ENCODE data around the gene PHRF1.

Gene PHRF1

DNA sequence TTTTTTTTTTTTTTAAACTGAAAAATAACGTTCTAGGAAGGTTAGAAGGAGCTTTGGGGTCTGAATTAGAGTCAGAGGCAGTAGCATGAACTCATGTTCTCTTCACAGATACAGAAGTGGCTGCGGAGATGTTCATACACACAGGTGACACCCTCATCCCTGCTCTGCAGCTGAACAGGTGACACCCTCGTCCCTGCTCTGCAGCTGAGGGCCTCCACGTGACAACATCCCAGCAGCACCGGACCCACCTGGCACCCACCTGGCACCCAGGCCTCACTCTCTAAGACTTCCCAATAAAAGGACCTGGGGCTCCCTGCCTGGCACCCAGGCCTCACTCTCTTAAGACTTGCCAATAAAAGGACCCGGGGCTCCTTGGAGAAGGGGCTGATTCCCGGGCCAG, 80.6 kb downstream of the PHRF1 start:
- no peak for DNase-seq

DNA sequence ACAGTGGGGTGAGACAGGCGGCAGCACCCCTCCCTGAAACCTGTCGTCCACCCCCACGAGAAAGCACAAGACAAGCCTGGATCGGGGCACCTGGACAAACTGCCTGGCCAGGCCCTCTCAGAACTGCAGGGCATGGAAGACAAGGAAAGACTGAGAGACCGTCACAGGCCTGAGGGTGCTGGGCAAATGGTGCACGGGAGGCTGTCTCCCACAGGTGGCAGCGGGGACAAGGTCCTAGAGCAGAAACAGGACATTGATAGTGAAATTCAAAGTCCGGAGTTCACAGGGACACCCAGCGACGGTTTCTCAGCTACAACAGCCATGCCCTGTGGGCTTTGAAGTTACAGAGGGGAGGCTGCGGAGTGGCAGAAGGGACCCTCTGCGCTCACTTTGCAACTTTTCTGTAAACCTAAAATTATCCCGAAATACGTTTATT, 81.4 kb downstream of the PHRF1 start:
- no peak for DNase-seq

DNA sequence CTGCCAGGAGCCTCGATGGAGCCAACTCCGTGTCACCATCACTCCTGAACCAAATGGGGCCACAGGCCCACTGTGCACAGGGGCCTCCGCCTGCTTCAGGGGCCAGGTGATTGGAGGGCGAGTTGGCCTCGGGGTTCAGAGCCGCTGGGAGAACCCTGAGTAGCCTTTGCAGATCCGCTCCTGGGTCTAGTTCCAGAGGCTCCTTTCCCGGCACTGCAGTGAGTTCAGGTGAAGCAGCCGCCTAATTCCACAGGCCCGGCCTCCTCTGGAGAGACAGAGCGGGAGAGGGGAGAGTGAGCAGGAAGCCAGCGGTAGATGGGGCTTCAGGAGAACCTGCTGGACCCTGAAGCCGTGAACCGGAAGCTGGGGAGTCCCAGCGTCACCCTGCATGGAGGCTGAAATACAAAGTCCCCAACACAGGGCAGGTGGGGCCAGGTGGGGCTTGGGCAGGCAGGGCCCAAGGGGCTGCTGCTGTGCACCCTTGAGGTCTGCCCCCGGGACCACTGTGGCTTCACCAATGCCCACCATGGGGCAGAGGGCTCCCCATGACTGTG, 83.3 kb downstream of the PHRF1 start:
- no peak for DNase-seq

DNA sequence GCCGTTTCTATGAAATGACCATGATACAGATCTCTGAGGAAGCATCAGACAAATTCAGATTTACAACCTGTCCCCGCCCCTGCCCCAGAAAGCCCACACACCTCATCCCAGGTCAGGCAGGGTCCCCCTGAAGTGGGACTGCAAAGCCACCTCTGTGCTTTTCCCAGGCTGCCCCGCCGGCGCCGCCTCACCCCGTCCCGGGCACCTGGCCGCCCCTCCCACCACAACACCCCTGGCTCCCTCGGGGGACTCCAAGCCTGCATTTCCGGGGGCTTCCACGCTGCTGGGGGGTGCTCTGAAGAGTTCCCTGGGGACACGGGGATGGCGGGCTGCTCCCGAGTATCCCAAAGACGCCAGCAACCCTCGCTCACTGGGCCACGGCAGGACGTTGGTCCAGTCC, 84.0 kb downstream of the PHRF1 start:
- DNase-seq: no peak

DNA sequence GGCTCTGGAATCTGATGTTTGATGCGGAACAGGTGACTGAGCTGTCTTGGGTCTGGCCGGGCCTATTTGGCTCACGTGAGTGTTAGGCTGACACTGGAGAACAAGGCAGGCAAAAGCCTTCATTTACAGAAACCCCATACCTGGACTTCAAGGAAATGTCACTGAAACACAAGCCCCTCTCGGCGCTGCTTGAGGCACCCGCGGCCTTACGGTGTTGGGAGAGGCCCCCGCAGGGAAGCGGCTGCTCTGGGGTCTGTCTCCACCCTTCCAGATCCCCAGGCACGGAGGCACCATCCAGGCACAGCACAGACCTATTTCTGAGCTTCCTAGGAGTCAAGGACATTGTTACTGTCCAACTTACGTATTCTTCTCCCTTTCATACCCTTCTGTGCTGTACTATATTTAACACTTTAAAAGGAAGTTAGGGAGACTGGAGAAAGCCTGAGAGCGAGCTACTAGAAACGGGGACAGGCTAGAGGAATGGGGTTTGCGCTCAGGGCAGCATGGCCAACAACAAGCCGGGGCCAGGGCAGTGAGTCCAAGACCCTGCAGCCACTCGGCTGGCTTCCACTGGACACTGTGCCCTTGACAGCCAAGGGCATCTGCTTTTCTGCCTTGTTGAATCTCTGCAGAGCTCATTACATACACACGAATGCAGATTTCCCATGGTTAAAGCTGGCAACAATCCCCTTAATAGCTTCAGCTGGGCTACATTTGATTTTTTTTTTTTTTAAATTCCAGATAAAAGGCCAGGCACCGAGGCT, 84.6 kb downstream of the PHRF1 start:
- DNase-seq: no peak

Measured in inflammatory macrophage (primary cell).